ENCODE measurements around the gene KDM6A.
"Not testable (repeated sequence)": the region's sequence is repeated elsewhere in the genome, so short reads cannot be mapped to it uniquely, and the experiment has no call there.

The KDM6A gene

DNA sequence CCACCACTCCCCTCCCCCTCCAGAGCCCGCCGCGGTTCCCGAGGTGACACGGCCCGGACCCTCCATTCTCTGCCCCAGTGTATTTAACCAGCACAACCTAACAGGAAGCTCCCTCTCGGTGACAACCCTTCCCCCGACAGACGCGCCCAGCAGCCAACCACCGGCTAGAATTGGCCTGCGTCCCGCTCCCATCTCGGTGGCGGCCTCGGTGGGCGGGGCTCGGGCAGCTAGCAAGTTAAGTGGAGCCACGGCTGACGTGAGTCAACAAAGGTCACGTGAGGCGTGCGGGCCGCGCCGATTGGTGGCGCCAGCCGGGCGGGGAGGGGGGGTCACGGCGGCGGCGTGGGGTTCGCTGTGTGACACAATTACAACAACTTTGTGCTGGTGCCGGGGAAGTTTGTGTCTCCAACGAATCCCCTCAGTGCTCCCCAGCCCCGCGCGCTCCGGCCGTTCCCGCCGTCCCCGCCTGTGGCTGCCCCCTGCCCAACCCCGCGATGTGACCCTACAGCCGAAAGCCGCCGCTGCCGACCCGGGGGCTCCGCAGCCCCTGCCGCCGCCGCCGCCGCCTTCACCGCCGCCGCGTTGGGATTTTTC is at the start of gene KDM6A:
KDM6A (plus strand) TSS at position 368 of the 594 bp plus-strand sequence. CDS start 364 bp downstream, outside the sequence.
- peak; percentile 100 for DNase-seq

DNA sequence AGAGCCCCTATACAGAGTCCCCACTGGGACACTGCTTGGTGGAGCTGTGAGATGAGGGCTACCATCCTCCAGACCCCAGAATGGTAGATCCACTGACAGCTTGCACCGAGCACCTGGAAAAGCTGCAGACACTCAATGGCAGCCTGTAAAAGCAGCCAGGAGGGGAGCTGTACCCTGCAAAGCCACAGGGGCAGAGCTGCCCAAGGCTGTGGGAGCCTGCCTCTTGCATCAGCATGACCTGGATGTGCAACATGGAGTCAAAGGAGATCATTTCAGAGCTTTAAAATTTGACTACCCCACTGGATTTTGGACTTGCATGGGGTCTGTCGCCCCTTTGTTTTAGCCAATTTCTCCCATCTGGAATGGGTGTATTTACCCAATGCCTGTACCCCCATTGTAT is 49.8 kb upstream of the KDM6A start:
- not testable (repeated sequence) for DNase-seq

DNA sequence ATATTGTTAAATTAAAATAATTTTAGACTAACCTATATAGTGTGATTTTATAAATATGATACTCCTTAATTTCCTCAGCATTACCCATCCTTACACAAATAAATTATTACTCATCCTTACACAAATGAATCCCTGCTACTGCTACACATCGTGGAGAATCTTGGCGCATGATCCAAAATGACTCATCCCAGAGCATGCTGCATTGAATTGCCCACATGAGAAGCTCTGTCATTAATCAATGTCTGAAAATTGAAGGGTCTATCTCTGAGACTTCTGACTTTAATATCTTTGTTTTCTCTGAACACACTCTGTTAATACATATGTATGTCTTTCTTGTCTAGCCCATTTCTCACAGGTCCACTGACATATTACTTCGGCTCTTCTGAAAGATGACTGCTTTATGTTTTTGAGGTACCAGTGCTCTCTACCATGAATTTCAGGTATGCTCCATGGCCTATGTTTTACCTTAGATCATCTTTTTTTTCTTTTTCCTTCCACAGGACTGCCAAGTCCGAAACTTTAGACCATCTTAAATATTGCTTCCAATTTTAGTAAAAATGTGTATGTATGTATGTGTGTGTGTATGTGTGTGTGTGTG is 44.9 kb upstream of the KDM6A start:
- DNase-seq, result no peak

DNA sequence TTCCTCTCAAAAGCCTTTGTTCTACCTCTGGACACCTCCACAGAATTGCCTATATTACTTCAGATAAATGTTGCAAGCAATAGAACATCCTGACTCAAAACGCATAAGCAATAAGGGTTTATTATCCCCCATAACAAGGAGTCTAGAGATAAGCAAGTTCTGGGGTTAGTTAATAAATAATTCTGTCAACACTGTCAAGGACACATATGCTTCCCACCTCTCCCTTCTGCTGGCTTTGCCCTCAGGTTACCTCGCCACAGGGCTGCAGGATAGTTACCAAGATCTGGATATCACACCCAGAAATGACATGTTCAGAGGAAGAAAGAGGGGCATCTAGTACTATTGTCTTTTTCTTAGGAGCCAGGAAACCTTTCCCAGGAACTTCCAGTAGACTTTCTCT is 43.2 kb upstream of the KDM6A start:
- no peak for DNase-seq

DNA sequence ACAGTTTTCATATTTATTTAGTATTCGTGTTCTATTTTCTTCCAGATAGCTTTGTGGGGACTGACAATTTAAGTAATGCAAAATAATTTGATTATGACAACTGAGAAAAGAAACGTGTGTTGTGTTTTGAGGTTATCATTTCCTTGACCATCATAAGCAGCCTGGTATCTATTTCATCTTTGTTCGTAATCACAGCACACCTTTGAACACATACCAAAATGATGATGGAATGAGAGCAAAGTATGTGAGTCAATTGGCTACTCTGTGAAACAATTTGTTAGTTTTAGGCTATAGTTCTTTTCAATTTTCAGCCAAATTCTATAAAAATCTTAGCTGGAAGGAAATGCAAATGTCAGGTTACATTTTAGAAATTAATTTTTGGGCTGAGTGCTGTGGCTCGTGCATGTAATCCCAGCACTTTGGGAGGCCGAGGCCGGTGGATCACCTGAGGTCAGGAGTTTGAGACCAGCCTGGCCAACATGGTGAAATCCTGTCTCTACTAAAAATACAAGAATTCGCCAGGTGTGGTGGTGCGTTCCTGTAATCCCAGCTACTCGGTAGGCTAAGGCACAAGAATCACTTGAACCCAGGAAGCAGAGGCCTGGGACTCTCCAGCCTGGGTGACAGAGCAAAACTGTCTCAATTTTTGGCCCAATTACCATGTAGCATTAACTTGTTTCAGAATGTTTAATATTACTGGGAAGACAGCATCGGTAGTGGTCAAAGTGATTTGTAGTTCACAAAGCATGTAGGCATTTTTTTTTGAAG is 30.3 kb upstream of the KDM6A start:
- DNase-seq, result no peak

DNA sequence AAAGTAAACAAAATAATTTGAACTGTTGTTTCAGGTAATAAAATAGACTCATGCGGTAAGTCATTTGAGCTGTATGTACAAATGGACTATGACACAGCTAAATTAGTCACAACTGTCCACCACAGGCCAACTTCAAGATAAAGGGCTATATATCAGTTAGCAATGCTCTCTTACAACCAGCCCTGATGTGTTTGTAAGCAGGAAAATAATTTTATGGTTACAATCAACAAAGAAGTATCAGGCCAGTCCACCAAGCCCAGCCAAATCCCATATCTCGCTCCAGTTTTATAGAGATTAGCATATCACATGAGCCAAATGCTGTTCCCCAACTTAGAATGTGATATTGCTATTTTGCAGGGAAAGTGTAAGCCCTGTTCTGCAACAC is 29.7 kb upstream of the KDM6A start:
- DNase-seq, result no peak

DNA sequence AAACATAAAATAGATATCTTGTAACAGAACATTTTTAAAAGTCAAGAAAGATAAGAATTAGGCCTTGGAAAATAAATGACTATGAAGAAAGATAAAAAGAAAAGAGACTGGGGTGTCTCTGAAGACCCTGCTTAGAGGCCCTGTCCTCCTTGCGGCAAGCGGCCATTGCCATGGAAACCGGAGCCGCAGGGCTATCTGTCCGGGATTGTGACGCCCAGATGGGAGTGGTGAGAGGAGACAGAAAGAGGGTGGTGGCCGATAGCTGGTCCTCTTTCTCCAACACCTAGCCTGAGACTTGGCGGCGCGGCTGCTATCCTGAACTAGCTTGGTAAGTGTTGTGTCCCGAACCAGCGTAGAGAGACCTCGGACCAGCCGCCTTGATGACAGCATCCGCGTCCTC is 29.2 kb upstream of the KDM6A start, which contains the start of gene DUSP21:
DUSP21 (plus strand) TSS at position 269 of the 400 bp plus-strand sequence; CDS start at position 381, 112 bp downstream.
- DNase-seq, result no peak

DNA sequence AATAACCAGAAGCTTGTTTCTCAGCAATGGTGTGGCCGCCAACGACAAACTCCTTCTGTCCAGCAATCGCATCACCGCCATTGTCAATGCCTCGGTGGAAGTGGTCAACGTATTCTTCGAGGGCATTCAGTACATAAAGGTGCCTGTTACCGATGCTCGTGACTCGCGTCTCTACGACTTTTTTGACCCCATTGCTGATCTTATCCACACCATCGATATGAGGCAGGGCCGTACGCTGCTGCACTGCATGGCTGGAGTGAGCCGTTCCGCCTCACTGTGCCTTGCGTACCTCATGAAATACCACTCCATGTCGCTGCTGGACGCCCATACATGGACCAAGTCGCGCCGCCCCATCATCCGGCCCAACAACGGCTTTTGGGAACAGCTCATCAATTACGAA is 28.8 kb upstream of the KDM6A start:
- no peak for DNase-seq

DNA sequence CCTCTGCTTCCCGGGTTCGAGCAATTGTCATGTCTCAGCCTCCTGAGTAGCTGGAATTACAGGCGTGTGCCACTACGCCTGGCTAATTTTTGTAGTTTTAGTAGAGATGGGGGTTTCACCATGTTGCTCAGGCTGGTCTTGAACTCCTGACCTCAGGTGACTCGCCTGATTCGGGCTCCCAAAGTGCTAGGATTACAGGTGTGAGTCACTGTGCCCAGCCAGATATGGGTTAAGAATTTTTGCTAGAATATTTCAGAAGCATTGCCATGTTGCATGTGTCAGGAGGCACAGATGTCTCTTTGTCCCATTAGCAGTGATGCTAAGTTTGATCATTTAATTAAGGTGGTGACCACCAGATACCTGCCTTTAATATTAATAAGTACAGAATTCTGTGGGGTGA is 22.1 kb upstream of the KDM6A start:
- DNase-seq, result not testable (repeated sequence)

DNA sequence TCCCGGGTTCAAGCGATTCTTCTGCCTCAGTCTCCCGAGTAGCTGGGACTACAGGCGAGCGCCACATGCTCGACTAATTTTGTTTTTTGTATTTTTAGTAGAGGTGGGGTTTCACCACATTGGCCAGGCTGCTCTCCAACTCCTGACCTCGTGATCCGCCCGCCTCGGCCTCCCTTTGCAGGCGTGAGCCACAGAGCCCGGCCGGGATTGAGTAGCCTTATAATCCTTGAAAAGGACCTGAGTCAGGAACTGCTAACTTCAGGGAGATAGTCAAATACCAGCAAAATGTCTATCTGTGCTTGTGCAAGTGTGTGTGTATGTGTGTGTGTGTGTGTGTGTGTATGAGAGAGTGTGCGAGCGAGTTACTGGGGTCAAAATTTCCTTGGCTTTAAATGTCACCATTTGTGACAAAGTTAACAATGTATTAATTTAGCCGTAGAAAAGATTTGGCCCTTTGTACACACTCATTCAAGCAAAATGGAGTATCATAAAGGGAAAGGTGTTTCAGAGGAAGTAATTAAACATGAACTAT is 1.8 kb upstream of the KDM6A start:
- DNase-seq, result peak; percentile 35

DNA sequence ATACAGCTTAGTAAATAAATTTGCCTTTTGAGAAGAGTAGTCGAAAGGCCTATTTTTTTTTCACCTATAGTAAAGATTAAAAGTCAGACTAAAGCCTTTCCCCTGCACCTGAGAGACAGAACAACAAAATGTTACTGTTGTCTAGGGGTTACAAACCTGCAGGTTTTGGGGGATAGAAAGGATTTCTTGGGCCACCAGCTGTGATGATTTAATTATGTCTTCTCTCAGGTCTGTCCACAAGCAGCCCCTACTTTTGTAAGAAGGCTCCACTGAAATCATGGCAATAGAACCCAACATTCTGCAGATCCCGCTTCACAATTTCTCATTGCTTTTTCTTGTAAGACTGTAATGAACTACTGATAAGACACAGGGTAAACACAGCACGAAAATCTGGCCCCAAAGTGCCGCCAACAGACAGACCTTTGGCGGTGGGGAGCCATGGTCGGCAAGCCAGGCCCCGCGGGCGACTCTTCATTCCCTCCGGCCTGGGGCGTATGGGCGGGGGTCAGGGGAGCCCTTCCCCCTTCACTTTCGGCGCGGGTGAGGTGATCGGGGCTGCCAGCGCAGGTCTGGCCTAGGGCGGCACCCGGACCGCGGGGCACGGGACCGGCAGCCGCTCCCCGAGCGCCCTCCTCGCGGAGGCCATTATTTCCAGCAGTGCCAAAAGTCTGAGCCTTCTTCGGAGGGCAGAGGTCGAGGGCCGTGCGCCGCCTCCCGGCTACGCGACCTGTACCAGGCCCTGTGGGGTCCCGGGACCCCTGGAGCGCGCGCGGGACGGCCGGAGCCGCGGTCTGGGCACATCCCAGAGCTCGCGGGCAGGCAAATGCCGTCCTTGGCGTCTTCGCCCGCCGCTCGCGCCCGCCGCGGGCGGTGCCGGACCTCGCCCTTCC is 812 bp upstream of the KDM6A start:
- DNase-seq, result no peak

DNA sequence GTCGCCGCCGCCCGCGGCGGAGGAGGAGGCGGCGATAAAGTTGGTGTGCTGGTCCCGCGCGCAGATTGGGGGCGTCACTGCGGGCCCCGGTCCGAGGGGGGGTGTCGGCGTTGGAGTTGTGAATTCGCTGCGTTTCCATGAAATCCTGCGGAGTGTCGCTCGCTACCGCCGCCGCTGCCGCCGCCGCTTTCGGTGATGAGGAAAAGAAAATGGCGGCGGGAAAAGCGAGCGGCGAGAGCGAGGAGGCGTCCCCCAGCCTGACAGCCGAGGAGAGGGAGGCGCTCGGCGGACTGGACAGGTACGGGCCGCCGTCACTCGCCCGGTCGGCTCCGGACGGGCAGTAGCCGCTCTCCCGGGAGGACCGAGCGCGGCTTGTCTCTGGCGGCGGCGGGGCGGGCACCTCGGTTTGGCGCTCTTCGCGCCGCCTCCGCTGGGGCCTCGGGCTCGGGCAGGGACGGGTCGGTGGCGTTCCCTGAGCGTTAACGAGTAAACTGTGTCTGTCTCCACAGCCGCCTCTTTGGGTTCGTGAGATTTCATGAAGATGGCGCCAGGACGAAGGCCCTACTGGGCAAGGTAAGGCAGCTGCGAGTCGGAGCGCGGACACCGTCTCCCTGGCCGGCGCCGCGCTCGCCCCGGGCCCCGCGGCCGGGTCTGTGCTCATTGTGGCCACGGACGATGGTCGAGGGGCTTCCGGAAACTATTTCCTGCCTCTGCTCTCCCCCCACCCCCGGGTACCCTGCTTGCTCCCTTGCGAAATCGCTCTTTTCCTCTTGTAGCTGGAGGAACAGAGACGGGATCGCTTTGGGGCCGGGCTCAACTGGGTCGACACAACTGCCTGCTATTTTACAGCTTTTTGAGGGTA is 658 bp downstream of the KDM6A start:
- peak; percentile 79 for DNase-seq

DNA sequence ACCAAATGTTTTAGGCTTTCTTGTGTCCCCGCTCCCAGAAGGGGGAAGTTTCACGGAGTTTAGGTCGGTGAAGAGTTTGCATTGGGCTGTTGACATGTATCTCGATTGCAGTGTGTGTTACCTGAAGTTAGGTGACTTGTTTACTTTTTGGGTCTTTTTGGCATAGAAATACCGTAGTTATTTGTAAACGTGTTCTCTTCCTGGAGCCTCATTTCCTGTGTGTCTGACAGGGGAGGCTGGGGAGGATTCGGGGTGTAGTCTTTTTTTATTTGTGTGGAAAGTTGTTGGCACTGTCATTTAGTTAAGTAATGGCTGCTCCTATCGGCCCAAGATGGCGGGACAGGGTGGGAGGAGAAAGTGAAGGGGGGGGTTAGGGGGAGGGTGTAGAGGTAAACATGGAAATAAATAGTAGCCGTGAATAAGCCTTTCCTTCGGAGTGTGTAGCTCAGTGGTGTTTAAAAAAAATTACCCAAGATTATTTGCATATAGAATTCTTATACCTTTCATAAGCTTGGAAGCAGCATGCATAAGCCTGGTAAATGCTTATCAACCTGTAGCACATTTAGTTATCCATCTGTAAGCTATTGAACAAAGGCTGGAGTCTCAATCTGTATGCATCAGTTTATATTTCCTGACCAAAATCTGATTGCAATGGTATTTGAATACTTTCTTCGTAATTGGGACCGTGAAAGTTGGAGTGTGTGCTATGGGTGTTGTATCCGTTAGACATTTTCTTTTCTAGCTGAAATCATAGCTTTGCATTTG is 1.6 kb downstream of the KDM6A start:
- peak; percentile 51 for DNase-seq

DNA sequence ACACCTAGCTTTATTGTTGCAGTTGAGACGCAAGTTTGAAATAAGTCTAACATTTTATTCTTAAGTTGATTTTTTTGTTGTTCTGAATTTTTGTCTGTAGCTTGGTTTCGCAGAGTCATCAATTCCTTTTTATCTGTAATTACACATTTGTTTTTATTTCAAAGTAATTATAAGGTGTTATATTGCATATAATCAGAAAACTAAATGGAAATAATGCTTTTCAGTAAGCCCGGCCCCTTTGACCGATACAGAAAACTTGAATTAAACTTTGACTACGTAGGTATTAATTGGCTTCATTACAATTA is 2.1 kb downstream of the KDM6A start:
- no peak for DNase-seq

DNA sequence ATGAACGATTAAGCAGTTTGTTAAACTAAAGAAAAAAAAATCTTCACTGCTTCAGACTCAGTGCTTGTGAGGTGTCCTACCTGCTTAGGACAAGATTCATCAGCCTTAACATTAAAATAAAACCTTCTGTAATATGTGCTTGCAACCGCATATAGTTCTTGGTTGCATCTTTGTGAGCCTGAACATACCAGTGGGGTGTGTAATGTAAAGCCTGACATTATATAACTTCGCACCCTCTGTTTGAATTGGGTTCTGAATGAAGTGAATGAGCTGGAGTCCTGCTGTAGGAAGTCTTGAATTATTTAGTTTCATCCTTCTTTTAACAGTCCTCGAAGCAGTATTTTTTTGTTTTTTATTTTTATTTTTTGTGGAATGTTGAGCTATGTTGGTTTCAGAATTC is 3.1 kb downstream of the KDM6A start:
- DNase-seq, result no peak

DNA sequence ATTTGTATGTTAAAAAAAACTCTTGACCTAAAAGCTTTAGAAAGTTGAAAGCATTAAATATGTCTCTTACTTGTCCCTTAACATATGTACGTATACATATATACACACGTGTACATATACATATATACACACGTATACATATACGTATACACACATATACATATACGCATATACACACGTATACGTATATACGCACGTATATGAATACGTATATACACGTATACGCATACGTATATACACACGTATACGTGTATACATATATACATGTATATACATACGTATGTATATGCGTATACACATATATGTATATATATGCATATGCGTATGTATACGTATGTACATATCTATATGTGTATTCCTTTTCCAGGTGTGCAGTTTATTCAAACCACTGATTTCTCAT is 3.8 kb downstream of the KDM6A start:
- DNase-seq, result no peak

DNA sequence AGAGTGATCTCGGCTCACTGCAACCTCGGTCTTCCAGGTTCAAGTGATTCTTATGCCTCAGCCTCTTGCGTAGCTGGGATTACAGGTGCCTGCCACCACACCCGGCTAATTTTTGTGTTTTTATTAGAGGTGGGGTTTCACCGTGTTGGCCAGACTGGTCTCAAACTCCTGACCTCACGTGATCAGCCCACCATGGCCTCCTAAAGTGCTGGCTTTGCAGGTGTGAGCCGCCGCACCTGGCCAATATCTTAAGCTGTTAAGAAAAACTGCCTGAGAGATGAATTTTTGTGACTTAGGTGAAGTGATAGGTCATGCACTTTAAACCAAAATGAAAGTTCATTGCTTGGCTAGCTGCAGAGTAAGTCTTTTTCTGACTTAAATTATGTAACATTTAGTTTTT is 5.8 kb downstream of the KDM6A start:
- no peak for DNase-seq

DNA sequence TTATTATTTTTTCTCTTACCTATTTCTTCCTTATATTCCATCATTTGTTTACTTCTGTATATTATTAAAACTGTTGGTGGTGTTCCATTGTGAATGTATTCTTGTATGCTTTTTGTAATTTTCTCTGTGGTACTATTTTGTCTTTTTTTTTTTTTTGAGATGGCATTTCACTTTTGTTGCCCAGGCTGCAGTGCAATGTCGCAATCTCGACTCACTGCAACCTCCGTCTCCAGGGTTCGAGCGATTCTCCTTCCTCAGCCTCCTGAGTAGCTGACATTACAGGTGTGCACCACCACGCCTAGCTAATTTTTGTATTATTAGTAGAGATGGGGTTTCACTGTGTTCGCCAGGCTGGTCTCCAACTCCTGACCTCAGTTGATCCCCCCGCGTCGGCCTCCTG is 8.6 kb downstream of the KDM6A start:
- DNase-seq, result no peak

DNA sequence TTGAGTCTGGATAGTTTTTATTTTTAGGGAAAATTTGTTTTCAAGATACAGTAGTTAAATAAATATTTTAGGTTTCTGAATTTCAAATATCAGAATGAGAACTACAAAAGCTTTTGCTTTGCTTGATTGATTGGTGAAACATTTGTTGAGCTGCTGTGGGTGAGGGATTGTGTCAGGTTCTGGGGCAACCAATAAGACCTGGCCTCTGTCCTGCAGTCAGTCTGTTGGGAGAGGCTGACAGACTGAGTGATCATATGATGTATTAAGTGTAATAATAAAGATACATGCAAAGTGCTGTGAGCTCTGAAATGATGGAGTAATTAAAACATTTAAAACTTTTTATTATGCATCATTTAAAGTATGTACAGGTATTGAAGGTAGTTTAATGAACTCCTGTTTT is 9.6 kb downstream of the KDM6A start:
- DNase-seq, result no peak

DNA sequence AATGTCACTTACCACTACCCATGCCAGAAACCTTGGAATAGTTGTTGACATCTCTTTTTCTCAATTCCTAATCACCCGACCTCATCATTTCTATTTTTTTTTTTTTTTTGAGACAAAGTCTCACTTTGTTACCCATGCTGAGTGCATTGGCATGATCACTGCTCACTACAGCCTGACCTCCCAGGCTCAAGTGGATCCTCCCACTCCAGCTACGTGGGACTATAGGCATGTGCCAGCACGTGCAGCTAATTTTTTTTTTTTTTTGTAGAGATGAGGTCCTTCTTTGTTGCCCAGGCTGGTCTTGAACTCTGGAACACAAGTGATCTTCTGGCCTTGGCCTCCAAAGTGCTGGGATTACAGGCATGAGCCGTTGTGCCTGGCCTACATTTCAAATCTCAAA is 12.0 kb downstream of the KDM6A start:
- no peak for DNase-seq

DNA sequence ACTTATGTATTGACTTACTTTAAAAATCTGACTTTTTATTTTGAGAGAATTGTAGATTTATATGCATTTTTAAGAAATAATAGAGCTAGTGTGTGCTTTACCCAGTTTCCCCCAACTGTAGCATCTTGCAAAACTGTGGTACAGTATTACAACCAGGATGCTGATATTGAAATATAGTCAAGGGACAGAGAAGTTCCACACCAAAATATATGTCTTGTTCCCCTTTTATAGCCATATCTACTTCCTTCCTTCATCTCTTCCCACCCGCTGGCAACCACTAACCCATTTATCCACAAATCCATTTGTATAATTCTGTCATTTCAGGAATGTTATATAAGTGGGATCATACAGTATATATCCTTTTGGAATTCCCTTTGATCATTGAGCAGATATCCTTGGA is 16.8 kb downstream of the KDM6A start:
- no peak for DNase-seq
